Skin of body (tissue), 2 donors: ENCODE data around the gene OR51L1. TPM values are rescaled to one million over a fixed set of nuclear protein-coding genes. Genes with fewer than 3 reads are reported as not detected.
"Not testable (repeated sequence)": the region's sequence is repeated elsewhere in the genome, so short reads cannot be mapped to it uniquely, and the experiment has no call there.

ENCODE experiments used
- DNase-seq: peaks from one replicate; lab custom pipeline; 2025; lab: John Stamatoyannopoulos, UW
- total RNA-seq: library from RNA; depleted of rRNA; stranded (reverse); fragments of >200 nt; gene quantifications from one replicate; pipeline ENCODE4 v1.2.3, GENCODE V29; 2014

OR51L1 gene
- not detected for total RNA-seq

GRCh38 chr11:4994551-4994950 is at the start of gene OR51L1:
TSS of gene OR51L1 (plus strand) at chr11:4994851. CDS start at chr11:4998983, 4,132 bp downstream.
- DNase-seq = no peak

DNA sequence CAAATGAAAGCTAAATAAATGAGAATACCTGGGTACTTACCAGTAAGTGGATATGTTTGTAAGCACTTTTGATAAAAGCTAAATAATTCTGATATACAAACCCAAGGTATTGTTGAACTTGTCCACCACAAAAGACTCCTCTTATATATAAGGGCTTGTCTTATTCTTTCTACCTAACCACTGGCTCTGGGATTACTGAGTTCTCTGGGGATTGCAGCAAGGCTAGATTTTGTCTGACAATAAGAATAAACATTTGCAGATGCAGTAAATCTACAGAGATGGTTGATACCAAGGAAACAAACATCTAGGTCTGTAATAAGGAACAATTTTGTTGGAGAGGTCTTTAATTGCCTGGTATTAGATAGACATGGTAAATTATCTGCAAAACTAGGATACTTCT is 47.1 kb upstream of the OR51L1 start, which contains the start of gene OR51A4:
Gene OR51A4, minus strand, starts transcription at position 101 of the 400 bp plus-strand sequence. CDS start 505 bp downstream, outside the sequence.
- no peak for DNase-seq

- DNase-seq = not testable (repeated sequence)
These were observed 39.0 kb upstream of the OR51L1 start, which contains the start of gene OR51A2 for GRCh38 chr11:4955613-4956012. TSS of gene OR51A2 (minus strand) at chr11:4955713. CDS start at chr11:4955713, 0 bp downstream.

DNA sequence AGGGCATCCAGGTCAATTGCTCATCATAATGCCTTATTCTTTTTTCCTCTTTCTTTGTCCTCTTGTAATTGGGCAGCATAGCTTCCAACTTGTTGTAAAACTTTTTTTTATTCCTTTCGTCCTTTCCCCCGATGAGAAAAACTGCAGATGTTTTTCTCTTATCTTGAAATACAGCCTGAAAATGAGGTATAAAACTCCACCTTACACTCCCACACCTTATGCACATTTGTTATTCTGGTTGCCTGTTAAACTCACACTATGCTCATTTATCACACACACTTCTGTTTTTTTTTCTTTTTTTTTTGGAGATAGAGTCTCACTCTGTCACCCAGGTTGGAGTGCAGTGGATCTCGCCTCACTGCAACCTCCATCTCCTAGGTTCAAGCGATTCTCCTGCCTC is 37.3 kb upstream of the OR51L1 start:
- no peak for DNase-seq

GRCh38 chr11:4960877-4961276 is 33.8 kb upstream of the OR51L1 start:
- DNase-seq = no peak

GRCh38 chr11:4962816-4963215 is 31.8 kb upstream of the OR51L1 start:
- peak; percentile 37 for DNase-seq

GRCh38 chr11:4975436-4975835 is 19.2 kb upstream of the OR51L1 start:
- DNase-seq = no peak

DNA sequence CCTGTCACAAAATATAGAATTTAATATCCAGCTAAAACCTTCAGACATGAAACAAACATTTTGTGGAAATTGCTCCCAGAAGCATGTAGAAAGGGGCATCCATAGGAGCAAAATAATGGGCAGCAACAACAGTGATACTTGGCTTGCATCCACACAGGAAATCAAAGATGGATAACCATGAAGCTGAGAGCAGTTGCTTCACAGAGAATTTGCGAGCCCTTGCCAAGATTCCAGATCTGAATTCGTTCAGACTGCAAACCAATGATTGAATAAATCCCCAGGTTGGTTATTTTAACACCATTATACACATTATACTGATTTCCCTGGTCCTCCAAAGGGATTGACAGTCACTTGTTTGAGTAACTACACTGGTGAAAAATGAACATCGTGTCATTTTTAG is 15.6 kb upstream of the OR51L1 start:
- DNase-seq = no peak

- no peak for DNase-seq
These were observed 12.0 kb upstream of the OR51L1 start for GRCh38 chr11:4982678-4983077.

- DNase-seq = no peak
These were observed 10.8 kb upstream of the OR51L1 start for GRCh38 chr11:4983841-4984240.

DNA sequence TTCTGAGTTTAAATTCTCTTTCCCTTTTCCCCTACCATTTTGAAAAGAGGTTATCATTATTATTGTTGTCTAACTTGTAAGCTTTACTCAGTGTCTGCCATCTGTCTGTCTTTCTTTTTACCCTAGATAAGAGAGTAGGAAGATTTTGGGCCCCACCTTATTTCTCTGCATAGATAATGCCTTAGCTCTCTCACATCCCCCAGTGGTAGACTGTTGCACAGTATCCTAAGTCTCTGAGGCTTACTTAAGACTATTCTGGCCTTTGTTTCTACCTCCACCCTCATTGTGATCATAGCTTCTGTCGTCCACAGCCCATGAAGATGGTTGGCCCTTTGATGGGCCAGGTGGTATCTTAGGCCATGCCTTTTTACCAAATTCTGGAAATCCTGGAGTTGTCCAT is 3.6 kb upstream of the OR51L1 start:
- DNase-seq = no peak

DNA sequence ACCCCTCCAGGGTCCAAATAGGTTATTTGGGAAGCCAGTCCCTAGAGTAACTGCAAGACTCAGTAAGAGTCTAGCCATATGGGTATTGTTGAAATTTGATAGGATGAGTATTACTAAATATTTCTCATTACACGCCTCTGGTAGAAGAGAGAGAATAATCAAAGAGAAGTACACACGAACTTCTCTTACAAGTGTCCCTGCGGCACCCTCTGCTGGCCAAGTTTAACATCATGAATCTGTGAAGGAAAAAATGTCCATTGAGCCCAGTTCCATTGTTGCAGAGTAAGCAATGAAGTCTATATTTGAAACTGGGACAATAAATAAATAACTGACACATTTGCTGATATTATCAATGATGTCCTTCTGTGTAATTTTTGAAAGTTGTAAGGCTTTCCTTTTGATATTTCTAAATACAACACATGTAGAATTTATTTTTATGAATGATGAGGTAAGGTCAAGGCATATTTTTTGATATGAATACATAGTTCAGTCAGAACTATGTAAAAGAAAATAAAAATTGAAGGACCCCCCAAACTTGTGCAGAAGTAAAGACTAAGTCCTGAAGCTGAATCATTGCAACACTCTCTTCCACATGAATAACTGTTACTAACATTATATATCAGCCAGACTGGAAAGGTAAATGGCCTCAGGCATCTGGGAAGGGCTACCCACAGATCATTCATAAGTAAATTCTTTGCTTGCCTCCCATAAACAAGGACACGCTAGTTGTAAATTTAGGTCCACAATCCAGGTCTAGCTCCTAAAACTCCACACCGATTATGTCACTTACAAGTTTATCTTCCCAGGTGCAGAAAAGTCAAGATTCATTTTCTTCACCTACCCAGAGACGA is 10.0 kb downstream of the OR51L1 start:
- peak; percentile 14 for DNase-seq

GRCh38 chr11:5007561-5007960 is 12.9 kb downstream of the OR51L1 start:
- DNase-seq = no peak

DNA sequence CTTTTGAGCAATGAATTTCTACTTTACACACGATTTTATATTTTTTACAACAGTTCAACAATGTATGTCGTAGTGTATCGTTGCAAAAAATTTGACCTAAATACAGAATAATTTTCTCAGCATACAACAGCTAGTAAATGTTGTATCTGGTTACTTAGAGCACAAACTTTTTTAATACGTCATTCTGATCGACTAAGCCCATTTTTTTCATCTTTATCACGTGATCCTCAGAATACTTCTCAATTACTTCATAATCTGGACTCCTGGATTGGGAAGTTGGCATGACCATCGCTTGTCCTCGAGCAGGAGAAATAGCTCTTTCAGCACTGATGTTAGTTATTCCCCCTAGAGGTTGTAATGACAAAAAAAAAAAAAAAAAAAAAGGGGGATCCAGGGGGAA is 16.6 kb downstream of the OR51L1 start:
- DNase-seq = no peak

DNA sequence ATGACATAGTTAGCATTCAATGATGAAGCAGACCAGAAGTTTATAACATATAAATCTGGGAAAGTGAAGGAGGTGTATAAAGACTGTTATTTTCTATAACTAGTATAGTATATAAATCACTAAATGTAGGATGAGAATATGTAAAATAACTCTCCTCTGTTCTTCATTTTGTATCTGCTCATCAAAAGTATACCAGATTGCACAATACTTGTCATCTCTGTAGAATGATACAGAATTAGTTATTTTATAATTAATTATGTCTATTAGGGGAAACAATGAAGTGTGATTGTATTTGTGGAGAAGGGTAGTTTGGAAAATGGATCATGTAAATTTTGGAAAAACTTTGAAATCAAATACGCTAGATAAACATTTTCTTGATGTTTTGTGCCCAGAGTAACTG is 18.4 kb downstream of the OR51L1 start:
- no peak for DNase-seq

DNA sequence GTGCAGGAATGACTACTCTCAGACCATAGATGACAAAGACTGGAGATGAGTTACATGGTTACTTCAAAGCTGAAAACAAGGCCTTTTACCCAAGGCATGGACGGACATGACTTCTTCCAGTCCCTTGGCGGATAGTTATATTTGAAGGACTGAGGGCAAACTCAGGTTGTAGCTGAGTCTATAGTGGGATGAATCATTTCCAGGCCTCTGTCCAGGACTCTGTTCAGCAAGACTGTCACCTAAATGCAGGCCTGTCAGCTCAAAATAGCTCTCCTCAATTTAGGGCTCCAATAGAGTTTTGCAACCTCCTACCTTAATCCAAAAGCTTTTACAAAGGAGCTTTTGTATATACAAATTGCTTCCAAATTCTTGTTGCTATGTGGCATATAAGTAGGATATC is 27.3 kb downstream of the OR51L1 start:
- DNase-seq = no peak

GRCh38 chr11:5036669-5037068 is 42.0 kb downstream of the OR51L1 start:
- DNase-seq = no peak

DNA sequence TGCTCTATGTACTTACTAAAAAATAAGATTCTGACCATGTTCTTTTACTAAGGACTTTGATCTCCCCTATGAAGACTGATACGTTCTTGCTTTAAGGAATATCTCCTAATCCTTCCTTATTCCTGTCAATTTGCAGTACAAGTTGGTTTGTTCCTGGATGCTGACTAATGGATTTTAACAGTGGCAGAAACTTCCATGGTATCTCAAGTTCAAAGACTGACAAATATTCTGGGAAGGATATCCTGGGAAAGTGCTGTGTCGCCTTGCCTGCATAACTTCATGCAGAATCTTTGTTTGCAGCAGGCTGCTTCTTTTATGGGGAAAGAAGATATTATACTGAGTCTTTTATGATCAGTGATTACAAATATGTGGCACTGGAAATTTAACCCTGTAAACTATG is 43.3 kb downstream of the OR51L1 start:
- no peak for DNase-seq

- peak; percentile 23 for DNase-seq
These were observed 43.7 kb downstream of the OR51L1 start for GRCh38 chr11:5038341-5038740.

GRCh38 chr11:5040876-5041275 is 46.2 kb downstream of the OR51L1 start:
- no peak for DNase-seq

GRCh38 chr11:5042091-5042490 is 47.4 kb downstream of the OR51L1 start:
- DNase-seq = no peak

DNA sequence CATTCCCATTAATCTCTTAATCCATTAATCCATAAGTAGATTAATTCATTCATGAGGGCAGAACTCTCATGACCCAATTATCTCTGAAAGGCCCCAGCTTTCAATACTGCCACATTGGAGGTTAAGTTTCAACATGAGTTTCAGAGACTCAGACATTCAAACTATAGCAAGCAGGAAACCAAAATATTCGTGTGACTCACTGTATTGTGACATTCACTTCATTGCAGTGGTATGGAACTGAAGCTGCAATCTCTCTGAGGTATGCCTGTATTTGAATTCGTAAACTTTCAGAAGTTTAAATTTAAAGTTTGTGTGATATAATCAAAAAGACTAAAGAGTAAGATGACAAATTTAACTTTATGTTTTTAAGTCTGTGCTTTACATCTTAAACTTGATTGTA is 48.7 kb downstream of the OR51L1 start:
- DNase-seq = no peak

- DNase-seq = no peak
These were observed 51.6 kb downstream of the OR51L1 start, which contains the start of gene OR52J3 for GRCh38 chr11:5046226-5046625. TSS of gene OR52J3 (plus strand) at chr11:5046526. CDS start at chr11:5046526, 0 bp downstream.
